Superior temporal gyrus (tissue), 1 donor: ENCODE results near the gene DLX4.

Experiments
- DNase-seq: peaks from one replicate; pipeline ENCODE4 v3.0.0-alpha.2; 2016; ENCODE audit errors: extremely low spot score

Gene DLX4

DNA sequence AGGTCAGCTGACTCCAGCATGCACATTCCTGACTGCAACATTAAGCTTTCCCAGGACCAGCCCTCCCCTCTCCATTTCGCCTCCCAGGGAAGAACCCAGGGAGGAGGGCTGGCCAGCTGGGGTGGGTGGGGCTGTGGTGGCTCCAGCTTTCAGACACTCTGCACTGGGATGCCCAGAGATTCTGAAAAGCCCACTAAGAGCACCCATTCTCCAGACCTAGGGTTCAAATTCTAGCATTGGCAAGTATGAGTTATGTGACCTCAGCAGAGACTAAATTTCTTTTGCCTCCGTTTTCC, 18.2 kb downstream of the DLX4 start:
- no peak for DNase-seq

DNA sequence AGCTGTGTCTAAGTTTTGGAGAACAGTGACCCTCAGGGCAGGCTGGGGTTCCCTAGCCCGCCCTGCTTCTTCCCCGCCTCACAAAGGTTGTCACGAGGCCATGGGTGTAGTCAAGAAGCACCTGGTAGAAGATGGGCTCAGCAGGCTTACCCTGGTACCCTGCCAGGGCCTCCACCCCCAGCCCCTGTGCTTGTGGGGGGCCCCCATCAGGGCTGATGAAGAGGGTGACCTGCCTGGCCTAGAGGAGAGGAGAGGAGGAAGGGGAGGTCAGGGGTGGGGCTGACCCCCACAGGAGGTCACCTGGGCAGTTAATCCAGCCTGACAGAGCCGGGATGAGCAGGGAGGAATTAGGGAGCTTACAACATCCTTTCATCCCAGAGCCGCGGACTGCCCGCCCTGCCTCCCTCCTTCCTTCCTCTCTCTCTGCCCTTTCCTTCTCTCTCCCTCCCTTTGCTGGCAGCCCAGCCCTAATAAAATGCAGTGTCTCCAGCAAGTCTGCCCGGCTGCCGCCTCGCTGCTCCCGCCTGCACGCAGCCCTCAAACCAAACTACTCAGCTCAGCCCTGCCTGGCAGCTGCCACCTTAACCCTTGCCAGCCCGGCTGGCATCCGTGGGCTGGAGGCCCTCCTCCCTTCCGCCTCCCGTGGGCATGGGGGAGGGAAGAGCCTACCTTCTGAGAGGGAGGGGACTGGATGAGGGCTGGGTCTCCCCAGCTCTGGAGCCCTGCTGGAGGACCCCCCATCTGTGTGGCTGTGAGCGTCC, 18.9 kb downstream of the DLX4 start:
- no peak for DNase-seq

DNA sequence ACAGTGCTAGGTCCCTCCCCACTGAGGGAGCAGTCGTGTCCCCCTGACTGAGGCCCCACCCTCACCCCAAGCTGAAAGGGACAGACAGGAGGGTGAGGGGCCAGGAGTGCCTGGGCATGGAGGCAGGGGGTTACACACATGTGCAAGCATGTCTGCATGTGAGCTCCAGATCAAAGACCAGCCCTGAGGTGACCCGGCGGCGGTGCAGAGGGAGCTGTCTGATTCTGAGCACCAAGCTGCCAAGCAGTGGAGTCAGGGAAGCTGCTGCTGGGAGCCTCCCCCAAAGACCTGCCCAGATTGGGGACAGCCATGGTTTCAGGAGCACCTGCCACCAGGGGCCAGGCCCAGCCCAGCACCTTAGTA, 20.5 kb downstream of the DLX4 start:
- DNase-seq: no peak

DNA sequence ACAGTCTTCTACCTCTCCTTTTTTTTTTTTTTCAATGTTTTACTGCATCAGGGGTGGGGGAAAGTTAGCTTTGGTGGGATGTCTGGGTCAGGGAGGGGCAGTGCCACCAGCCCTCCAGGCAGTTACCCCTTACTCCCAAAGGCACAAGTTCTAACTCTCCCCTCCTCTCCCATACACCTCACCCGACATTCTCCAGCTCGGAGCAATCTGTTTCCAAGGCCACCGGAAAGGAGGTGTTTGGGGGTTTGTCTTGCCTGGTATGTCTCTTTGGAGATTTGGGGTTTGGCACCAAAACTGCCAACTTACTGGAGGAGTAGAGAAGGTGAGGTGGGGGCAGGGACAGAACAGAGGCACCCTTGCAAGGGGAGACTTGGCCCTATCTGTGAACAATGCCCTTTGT, 21.3 kb downstream of the DLX4 start:
- DNase-seq: no peak

DNA sequence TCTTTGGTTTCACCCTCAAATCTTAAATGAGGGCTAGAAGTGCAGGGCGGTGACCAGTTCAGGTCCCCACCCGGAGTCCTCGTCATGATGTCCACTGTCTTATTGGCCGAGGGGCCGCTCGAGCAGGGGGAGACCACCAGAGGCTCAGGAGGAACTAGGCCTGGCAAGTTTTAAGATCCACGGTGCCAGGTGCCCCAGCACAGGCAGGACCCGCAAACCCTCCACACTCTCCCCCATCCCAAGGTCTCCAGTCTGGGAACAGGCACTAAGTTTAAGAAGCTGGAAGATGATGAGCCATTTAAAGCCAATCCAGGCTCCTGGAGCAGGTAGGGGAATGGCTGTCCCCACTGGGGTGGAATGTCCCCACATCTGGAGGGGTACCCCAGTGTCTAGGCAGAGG, 21.9 kb downstream of the DLX4 start:
- DNase-seq: no peak

DNA sequence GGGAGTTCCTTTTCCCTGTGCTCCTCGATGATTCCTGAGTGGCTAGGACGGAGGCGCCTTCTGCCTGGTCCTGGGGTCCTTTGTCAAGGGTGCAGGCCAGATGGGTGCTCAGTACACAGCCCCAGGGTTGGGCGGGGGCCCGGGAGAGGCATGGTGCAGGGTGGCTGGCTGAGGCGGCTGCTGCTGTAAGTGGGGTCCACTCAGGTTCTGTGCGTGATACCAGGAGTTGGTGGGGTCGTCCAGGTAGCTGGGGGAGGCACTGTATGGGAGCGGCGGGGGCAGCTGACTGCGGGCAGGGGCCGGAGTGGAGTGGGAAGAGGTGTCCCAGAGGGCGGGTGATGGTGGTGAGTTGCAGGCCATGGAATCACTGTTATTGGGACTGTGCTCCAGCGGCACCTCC, 22.4 kb downstream of the DLX4 start:
- DNase-seq: no peak

DNA sequence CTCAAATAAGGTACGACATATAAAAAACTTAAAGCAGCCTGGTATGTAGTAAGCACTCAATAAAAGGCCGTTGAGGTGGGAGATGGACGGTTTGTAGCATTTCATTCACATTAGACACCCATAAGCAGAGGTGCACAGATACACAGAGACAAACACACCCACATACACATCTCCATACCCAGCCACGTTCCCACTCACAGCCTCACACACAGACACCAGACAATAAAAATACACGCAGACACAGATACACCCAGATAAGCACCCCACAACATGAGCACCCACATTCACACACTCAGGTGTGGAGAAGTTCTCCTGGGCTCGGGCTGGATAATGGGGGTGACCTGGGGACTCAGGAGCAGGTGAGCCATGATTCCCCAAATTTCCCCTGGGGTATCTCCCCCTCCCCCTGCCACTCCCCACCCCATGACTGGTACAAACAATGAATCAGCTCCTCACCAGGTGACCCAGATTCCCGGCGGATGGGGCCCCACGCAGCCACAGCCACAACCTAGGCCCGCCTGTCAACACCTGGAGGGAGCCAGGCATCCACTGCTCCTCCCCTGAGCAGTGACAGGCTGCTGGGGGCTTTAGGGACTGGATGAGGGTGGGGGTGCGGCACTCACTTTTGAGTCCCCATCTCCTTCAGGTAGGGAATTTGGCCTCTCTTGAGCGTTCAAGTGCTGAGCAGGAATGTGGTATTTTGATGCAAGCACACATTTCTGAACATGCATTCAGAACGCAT, 23.4 kb downstream of the DLX4 start:
- DNase-seq: no peak

DNA sequence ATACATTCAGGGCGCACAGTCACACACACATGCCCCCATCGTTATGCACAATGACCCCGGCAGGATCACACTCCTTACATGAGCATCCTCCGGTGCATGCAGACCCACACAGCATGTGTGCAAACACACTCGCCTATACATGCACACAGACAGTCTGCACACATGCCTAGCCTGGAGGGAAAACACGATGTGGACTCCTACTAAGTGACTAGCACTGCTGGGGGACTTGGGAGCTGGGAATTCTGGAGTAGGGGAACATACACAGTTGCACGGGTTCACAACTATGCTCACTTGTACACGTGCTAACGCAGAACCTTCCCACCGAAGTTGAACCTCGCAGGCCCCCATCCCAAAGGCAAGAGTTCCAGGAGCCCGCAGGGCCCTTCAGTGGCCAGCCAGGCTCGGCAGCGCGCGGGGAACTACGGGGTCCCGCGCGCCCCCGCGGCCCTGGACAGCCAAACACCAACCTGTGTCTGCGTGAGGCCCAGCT, 24.0 kb downstream of the DLX4 start:
- no peak for DNase-seq

DNA sequence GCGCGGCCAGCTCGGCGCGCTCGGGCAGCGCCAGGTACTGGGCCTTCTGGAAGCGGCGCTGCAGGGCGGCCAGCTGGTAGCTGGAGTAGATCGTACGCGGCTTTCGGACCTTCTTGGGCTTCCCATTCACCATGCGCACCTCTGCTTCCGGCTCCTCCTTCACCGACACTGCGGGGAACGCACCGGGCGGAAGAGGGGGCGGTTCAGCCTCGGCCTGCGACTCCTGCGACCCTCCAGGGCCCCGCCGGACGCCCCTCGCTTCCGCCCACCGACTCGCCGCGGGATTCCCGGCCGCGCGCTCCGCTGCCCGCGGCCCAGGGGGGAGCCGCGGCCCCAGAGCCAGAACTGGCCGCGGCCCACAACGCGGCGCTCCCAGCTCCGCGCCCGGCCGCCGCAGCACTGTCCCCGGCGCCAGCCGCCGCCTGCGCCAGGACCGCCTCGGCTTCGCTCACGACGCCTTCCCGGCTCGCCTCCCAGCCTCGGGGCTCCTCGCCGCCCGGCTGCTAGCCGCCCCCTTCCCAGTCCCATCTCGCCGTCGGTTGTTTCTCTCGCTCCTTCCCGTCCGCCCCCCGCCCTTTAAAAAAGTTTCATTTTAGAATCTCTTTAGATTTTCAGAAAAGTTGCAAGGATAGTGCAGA, 24.6 kb downstream of the DLX4 start:
- no peak for DNase-seq

DNA sequence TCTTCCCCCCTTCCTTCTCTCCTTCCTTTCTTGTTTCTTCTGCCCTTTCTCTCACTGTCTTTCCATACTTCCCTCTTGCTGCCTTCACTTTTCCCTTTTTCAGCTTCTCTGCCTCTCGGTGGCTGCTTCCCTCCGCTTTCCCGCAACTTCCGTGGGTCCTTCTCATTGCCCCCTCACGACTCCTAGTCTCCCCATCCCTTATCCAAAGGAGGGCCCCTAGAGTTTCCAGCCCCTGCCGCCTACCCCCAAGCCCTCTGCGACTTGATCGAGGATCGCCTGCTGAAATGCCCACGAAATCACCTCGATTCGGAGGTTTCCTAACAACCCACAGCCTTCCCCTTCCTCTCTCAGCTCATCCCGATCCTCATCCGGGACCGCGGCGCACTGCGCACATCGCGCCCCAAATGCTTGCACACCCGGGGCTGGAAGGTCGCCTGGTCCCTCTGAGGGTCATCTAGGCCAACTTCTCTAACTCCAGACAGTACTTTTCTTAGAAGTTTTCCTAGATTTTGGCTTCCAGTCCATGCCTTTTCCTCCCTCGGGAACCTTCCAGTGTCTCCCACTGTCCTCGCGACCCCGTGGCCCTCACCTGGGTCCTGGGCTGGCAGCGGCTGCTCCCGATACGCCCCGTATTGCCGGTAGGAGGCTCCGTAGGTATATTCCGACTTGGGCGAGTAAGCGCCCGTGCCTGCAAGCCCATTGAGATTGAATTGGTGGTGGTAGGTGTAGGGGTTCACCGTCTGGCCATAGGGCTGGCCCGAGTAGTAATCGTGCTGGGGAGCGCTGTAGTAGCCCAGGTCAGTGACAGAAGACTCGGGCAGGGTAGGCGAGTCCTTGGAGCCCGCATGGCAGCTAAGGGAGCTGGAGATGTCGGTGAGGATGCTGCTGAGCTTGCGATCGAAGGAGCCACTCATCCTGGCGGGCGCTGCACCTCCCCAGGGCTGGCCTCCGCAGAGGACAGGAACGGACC, 25.4 kb downstream of the DLX4 start:
- no peak for DNase-seq

DNA sequence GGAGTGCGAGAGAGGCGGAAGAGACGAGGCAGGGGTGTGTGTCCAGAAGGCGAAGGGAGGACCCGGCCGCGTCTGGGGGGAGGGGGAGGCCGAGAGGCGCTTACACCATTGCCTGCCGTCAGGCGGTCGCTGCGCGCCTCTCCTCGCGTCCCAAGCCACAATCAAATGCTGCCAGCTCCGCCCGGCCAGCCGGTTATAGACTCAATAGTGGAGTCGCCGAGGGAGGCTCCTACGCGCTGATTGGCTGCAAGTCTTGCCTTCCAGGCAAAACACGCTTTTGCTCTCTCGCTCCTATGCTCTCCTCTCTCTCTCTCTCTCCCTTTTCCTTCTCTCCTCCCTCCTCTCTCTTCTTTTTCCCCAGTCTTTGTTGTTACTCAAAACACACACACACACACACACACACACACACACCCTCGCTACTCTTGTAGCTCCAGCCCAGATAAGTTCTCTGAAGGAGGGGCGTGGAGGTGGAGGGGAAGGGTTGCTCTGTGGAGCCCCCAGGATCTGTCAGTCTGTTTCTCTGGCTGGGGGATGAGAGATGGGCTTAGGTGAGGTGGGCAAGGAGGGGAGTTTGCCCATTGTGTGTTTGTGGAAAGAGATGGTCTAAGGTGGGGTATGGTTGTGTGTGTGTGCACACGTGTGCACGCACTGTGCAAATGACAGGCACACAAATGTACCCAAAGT, 26.2 kb downstream of the DLX4 start, which contains the start of gene DLX3:
Gene DLX3 (minus strand): TSS at position 170 of the 684 bp plus-strand sequence. CDS start 226 bp downstream, outside the sequence.
- no peak for DNase-seq

DNA sequence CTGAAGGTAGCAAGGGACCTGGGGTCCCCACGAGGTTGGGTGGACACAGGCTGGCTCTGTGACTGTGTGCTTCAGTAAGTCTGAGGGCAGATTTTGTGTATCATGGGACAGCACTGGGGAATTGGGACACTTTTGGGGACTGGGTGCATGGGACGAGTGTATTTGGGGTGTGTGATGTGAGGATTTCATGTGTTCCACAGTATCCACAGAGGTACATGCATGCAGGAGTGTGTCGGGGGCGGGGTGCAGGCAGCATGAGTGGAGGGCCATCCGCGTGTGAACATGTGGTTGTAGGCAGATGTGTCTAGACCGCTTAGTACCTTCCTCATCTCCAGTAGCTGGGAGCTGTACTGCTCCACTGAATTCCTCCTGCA, 27.1 kb downstream of the DLX4 start:
- DNase-seq: no peak

DNA sequence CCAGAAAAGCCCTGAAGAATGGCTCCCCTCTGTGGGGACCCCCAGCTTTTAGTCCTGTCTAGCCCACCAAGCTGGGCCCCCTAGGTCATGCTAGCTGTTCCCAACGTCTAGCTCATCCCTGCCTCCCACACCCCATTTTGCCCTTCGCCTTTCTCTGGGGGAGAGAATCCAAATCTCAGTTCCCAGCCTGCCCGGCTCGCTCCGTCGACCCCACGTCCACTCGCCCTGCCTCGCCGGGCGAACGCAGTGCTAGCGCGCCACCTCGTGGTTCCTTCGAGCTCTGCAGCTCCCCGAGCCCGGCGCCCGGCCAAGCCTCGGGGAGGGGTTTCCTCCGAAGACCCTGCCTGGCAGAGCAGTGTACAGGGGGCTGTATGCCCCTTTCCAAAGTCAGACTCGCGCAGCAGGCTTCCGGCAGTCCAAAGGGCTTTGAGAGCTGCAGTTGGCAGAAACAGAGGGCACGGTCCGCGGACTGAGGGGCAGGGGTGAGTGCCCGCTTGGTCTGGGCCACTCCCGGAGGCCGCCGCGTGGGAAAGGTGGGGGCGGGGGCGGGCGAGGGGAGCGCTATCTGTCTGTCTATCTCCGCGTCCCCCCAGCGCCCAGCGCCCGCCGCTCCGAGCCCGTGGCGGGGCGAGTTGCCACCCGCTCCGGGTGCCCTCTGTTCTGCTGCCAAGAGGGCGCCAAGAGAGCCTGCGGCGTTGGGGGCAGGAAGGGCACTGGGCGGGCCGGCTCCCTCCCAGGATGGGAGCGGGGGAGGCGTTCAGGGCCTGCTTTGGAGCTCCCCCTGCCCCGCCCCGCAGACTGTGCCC, 27.7 kb downstream of the DLX4 start:
- peak; percentile 29 for DNase-seq

DNA sequence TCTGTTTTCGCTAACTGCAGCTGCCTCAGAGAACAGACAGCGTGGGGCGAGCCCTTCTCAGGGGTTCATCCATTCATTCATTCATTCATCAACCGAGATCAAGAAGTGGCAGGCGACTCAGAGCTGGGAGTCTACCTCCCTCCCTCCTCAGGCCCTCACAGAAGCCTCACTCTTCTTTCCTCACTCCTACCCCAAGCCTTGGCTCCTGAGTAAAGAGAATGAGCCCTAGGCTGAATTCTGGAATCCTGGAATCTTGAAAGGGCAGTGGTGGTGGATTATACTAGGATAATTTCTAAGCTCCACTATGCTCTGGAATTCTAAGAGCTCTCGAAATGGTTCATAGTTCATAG, 28.3 kb downstream of the DLX4 start:
- no peak for DNase-seq

DNA sequence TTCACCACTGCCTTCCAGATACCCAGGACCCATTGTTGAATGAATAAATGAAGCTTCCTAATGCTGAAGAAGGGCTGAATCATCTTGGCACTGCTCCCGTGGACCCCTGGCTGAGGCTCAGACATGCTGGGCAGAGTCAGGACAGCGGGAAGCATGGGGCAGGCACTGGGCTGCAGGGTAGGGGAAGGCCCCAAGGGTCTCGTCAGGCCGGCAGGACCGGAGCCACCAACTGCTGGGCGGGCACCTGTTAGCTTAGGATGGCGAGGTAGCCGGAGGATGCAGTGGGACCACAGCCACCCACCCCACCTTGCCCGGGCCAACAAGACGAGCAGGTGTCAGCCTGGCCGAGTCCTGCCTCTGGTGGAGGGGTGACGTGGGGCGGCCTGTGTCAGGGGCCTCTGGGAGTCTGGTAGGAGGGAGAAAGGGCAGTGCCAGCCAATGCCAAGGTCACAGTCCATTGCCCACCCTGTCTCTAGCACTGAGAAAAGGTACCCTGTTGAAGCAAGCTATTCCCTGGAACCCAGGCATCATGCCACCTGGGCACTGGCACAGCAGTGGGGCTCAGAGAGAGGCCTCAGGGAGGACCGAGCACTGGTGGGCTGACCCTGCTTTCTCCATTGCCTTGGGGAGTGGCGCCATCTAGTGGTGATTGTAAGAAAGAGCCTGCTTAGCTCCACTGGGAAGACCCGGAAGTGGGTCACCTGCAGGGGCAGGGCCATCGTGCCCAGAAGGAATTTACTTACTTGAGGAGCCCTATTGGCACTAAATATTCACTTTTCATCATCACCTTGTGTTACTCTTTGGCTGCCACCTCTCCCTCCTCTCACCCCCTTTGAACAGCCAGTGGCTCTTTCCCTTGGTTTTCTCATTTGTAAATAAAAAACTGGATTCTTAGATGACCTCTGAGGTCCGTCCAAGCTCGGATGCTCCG, 29.0 kb downstream of the DLX4 start:
- peak; percentile 89 for DNase-seq

DNA sequence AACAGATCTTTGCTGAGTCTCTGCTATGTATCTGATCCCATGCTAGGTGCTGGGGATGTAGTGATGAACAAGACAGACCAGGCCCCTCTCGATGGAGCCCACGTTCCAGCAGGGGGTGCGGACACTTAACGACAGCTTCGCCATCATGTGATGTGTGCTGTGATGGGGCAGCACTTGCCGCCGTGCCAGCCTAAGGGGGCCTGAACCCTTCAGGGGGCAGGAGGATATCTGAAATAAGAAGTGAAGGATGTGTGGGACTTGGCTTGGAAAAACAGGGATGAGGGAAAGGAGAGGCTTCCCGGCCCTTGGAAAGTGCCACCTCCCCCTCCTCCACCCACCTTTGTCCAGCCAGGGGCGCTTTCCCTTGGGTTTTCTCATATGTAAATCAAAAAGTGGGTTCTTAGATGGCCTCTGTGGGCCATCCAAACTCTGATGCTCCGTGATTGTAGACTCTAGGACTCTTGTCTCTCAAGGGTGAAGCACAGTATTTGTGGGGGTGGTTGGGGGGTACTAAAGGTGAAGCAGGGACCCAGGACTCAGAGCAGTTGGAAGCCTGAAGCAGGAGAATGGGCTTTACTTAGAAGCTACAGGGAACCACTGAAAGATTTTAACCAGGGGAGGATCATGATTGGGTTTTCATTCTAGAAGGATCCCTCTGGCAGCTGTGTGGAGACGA, 30.0 kb downstream of the DLX4 start:
- no peak for DNase-seq

DNA sequence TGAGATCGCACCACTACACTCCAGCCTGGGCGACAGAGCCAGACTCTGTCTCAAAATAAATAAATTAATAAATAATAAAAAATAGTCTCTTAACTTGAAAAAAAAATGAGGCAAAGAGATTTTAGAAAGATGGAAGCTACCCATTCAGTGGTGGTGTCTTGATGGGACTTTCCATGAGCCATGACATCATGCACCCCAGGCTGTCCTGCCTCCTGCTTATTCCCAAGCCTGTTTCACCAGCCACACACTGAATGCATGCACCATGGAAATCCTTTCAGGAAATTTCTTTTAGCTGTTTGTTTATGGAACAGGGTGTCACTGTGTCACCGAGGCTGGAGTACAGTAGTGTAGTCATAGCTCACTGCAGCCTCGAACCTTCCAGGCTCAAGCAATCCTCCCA, 34.9 kb downstream of the DLX4 start:
- DNase-seq: no peak

DNA sequence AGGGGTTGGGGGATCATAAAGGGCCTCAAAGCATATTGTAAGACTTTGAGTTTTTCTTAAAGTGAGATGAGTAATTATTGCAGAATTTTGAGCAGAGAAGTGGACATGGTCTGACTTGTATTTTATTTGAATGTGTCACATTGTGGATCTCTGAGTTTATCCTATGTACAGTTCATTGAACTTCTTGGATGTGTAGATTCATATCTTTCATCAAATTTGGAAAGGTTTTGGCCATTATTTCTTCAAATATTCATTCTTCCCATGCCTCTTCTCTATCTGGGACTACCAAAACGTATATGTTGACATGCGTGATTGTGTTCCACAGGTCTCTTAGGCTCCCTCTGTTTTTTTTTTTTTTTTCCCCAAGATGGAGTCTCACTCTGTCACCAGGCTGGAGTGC, 40.3 kb downstream of the DLX4 start:
- DNase-seq: no peak

DNA sequence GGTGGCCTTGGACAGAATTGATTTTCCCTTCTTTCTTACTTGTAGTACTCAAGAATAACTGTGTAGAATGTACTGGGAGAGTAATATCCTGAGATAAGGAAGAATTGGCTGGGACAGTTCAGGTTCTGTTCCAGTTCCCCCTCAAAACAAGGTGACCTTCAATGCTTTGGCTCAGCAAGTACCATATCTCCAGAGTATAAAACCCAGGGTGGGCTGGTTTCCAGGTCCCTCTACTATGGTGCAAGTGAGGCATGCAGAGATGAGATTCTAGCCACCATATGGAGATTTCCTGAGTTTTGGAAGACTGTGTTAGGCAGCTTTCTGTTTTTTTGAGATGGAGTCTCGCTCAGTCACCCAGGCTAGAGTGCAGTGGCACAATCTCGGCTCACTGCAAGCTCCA, 44.1 kb downstream of the DLX4 start:
- no peak for DNase-seq
